ENCODE measurements around the gene COL4A3.
"Not testable (repeated sequence)": the region's sequence is repeated elsewhere in the genome, so short reads cannot be mapped to it uniquely, and the experiment has no call there.

COL4A3 gene

DNA sequence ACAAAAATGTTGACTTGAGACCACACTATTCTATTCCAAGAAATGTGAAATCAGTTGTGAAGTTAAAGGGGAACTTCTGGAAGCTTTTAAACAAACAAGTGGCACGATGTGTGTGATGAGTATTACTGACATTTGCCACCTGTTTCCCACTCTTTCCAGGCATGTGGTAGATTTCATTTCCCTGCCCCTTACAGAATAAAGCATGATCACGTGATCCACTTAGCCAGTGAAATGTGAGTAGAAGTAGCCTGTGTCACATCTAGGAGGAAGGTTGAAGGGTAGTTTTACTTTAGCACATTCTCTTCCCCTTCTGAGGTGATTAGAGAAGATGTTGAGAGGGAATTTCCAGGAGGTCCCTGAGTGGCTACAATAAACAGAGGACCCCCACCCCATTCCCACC is 4.3 kb upstream of the COL4A3 start:
- DNase-seq, result no peak

DNA sequence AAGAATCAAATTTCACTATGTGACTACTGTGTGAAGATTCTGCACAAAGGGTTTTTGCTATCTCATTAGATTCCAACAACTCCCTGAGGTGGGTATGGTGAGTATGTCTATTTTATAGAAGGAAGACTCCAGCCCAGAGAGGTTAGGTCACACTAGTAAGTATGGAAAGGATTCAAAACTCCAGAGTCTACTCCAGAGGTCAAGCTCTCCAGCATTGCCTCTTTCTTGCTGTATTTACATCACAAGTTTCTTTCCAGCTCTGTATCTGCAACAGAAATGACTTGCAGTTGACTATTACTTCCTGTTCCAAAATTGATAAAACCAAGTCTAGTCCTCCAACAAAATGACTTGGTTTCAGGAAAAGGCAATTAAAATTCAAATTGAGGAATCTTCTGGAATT is 2.5 kb upstream of the COL4A3 start:
- DNase-seq, result no peak

DNA sequence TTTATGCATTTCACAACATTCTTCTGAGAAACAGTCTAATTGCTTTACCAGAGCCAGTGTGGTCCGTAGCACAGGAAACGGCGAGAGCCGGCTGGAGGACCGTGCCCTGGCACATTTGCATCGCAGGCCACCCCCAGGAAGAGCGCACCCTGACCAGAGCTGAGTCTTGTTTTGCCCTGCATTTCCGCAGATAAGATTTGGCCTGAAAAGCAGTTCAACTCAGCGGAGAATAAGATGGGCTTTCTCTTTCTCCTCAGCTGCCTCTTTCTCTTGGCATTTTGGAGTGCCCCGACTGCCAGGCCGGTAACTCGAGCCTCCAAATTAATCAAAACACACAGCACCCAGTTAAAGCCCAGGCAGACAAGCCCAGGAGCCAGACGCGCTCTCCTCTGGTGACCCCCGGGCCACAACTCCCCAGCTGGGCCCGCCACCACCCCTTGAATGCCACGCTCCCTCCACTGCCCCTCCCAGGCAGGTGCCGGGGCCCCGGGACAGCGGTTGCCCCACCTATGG is 883 bp upstream of the COL4A3 start:
- DNase-seq, result no peak

DNA sequence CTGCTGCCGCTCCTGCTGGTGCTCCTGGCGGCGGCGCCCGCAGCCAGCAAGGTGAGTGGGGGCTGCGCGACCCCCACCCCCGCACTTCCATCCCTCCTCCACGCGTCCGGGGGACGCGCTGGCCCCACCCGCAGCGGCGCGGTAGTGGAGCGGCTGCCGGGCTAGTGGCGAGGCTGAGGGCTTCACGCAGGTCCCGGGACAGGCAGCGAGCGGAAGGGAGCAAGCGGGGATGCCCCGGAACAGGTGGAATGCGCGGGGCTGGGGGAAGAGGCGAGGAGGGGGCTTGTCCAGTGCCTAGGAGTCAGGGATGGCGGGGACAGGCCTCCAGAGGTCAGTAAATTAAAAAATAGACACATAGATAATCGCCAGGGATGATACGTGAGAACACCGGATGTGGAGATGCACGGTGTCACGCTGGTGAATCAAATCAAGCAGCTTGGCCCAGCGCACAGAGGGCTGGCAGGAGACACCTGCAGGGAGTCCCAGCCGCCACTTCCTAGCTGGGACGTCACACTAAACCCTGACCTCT is 403 bp downstream of the COL4A3 start:
- no peak for DNase-seq

DNA sequence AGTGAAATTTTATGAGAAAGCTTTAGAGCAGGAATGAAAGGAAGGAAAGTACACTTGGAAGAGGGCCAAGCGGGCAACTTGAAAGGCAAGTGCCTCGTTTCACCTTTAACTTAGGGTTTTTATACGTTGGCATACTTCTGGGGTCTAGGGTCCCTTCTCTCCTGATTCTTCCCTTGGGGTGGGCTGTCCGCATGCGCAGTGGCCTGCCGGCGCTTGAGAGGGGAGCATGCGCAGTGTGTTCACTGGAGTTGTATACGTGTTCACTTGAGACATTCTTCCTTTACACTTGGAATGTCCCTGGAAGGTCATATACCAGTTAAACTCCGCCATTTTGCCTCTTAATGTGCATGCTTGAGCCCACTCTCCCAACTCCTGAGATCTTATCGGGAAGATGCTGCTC is 7.4 kb downstream of the COL4A3 start:
- DNase-seq, result not testable (repeated sequence)

DNA sequence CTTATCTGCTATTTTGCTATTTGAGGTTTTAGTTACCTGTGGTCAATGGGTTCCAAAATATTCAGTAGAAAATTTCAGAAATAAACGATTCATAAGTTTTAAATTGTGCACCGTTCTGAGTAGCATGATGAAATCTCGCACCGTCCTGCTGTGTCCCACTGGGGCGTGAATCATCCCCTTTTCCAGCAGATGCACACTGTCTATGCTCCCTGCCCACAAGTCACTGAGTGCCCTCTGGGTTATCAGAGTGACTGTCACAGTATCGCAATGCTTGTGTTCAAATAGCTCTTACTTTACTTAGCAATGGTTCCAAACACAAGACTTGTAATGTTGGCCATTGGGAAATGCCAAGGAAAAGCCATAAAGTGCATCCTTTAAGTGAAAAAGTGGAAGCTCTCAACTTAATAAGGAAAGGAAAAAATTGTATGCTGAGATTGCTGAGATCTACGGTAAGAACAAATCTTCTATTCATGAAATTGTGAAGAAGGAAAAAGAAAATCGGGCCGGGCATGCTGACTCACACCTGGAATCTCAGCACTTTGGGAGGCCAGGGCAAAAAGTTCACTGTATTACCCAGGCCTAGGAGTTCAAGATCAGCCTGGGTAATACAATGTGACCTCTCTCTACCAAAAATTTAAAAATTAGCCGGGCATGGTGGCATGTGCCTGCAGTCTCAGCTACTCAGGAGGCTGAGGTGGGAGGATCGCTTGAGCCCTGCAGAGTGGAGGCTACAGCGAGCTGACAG is 13.3 kb downstream of the COL4A3 start:
- DNase-seq, result no peak

DNA sequence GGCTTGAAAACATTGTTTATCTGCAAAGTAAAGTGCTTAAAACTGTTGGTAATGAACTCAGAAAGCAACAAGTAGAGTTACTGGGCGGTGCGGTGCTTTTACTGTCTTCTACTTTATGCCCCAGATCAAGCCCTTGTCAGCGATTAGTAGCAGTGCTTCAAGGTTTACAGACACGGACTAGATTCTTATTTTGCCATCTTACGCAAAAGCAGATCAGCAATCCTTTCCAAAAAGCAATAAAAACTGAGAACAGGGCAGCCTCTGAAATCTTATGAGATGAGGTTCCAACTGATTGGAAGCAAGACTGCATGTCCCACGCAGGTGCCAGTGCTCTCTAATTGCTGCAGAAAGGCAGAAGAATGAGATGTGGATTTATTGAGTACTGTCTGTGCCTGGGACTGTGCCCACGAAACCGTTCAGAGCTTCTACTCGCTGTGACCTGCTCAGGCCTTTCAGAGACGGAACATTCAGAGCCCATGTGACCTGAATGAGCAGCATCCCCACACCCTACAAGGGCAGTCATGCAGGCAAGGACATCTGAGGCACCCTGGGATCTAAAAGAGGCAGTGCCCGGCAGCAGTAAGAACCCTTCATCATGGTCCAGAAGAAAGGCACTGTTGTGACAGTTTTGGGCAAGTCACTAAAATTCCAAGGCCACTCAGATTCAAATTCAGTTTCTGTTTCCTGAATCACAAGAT is 15.7 kb downstream of the COL4A3 start:
- DNase-seq, result no peak

DNA sequence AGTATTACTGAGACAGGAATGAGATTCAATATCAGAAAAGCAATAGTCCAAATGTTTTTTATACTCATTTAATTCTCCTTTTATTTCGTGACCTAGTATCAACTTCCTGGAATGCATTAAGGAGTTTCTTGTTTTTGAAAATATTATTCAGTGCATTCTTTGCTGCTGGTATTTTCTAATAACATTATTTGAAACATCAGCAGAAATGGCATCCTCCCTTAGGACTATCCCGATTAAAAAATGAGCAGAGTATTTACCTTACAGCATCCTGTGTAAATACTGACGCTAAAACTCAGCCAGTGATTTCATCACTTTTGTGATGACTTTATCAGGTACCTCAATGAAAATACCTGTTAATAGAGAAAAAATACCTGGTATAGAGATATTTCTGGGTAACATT is 16.3 kb downstream of the COL4A3 start:
- no peak for DNase-seq

DNA sequence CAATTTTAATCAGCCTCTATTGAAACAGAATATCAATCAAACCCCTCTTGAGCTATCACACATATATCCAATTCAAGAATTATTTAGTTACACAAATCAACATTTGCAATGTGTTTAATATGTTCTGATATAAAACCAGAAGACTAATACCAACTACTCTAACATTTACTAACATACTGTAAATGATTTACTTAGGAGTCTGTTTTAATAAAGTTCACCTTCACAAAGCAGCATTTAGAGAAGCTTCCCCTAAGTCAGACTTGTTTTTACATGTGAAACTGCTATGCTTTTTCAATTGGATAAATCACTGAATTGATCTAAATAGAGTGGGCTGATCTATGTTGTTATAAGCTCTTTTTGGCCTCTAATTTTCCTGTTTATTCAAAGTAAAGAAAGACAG is 18.3 kb downstream of the COL4A3 start:
- DNase-seq, result no peak

DNA sequence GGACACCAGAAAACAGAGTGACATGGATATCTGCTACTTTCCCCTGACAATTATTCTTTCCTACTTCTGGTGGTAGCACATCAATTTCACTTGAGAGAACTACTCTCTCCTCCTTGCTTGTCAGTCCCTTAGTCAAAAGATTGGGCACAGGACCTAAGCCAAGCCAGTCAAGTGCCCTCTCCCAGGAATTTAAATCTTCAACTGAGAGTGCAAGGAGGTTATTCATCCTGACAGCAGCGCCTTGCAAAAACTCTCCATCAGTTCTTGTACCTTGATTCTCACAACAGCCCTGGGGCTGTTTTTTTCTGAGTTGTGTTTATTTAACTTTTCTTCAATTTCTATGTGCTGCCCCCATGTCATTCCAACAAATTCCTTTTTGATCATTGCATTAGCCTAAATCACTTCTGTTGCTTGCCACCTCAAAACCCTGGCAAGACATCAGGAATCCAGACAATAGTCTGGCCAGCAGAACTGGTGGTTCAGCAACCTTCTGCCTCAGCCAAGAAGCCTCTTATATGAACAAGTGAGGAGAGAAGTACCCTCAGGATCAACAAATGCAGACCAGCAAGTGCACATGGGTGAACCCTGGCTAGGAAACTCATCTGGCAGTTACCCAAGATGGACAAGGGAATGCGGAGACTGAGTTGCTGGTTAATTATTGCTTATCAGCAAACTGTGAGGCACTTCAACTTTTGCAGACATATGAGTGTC is 19.4 kb downstream of the COL4A3 start:
- DNase-seq, result no peak

DNA sequence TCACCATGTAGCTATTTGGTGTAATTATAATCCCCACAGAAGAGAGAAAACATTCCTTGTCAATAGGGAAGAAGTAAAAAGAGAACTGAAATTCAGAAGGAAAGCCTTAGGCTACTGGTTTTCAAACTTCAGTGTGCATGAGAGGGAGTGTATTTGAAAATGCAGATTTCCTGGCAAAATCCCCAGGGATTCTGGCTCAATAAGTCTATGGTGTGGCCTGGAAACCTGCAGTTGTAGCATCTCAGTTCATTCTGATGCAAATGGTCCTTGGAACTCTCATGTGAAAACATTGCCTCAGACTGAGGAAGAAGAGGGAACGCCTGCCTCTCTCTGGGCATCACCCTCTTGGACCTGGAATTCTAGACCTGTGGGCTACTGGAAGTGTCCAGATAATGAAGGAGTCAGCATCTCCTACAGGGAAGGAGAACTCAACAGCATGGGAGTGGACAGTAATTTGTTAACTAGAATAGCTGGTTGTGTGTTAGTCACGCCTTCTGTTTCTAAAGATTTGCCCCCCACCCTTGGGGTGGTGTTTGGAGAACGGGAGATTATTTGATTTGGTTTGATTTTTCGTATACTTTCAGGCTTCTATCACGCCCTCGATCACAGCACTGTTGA is 21.3 kb downstream of the COL4A3 start:
- DNase-seq, result no peak

DNA sequence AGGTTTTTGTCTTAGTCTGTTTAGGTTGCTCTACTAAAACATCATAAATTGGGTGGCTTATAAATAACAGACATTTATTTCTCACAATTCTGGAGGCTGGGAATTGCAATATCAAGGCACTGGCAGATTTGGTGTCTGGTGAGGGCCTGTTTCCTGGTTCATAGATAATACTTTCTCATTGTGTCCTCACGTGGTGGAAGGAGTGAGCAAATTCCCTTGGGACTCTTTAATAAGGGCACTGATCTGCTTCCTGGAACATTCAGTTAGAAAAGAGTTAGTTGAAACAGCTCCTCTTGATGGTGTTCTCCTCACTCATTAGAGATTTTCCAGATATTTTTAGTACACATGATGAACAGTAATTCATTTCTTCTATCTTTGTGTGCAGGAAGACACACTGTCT is 22.3 kb downstream of the COL4A3 start:
- DNase-seq, result no peak

DNA sequence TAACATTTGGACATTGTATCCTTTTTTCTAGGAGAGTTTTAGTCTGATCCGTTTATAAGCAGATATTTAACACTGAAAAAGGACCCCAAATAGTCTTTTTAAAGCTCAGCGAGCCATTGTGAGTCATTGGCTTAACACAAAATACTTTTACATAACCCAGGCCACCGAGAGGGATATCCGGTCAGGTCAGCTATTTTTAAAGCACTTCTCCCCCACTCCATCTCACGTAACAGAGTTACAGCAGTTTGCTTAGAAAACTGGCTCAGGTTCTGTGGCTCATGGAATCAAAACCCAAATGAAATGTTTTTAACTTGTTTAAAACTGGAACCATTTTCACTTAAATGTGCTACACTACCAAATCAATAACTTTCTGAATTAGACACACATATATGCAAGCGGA is 23.9 kb downstream of the COL4A3 start:
- no peak for DNase-seq

DNA sequence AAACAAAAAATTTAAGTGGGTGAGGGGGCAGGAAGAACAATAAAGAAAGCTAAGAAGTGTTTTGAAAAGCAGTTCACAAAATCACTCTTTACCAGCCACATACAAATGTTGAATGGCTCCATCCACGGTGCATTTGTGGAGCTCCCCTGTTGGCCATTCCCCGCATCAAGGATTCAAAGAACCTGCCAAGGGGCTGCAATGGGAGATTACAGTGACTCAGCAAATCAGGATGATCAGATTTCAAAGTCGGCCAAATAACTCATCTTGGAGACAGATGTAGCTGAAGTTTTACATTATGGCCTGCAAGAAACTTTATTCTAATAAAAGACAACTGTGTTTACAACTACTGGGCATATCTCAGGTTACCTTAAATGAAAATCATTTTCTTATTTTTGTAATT is 26.9 kb downstream of the COL4A3 start:
- DNase-seq, result no peak

DNA sequence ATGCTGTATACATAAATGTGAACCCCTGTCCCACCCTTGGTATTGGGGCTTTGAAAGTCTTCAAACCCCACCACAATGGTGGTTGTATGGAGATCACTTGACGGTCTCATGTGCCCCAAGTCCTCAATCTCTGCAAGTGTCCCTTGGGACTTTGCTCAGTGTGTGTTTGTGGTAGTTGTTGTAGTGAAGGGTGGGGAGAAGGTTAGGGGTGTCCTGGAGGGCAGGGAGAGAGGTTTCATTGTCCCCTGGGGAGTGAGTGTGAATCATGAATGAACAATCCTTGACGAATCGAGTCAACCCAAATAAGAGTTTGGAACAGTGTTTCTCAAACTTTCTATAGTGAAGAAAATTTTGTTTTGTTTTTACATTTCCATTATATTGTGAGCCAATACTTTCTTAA is 28.1 kb downstream of the COL4A3 start:
- DNase-seq, result no peak

DNA sequence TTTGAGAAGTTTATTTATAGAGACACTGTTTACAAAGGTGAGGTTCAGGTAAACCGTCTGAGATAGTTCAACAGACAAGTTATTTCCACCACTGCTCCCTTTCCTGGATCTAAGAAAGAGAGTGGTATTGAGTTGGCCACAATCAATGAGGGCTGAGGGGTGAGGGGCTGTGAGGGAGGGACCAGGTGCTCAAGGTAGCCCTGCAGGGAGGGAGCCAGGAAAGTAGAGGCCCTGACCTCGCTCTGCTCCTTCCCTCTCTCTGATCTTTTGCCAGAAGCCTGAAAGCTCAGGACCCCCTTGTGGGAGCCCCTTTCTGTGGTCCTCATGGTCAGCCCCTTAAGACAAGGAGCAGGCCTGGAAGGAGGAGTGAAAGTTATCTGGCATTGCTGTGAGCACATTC is 29.8 kb downstream of the COL4A3 start:
- DNase-seq, result no peak

DNA sequence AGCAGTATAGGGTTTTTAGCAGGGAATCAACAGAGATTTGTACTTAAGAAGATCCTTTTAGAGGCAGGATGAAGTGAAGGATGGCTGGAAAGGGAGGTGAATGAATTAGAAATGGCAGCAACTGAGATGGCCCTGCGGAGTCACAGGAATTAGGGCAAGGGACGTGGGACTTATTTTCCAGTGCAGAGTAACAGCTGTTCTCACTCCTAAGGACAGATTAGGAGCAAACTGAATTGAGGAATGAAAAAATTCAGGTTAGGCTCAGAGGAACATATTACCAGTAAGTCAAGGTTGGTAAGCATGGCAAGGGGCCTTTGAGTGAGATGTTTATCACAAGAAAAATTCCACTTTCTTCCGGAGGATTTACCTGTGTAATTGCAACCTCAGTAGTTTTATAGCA is 34.4 kb downstream of the COL4A3 start:
- no peak for DNase-seq

DNA sequence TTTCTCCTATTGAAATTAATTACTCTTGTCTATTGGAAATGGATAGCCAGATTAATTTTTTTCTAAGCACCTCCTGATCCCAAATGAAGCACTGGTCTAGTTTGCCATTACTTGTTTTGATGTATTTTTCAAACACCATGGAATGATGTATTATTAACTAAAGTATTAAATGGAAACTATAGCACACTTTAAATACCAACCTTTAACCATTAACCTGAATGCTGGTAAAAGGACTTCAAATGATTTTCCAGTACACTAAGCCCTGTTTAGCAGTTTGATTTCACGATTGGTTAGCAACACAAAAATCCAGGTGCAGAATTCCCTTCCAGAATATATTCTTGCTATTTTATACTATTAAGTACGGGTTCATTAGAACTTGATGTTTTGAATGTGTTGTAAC is 37.3 kb downstream of the COL4A3 start:
- DNase-seq, result no peak

DNA sequence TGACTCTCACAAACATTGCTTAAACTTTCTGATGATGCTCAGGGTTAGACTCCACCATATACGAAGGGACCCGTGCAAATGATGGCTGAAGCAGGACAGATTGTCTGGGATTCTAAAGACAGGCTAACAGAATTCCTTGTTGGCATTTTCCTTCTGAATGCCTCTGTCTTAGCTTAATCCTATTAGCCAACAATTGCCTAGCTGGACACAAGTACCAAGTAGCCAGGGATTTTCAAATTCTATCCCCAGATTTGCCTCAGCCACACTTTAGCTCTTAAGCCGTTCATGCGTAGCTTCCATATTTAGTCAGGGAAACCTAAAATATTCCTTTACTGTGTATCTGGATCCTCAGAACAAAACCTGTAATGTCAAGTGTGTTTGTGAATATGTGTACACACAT is 40.0 kb downstream of the COL4A3 start:
- DNase-seq, result no peak

DNA sequence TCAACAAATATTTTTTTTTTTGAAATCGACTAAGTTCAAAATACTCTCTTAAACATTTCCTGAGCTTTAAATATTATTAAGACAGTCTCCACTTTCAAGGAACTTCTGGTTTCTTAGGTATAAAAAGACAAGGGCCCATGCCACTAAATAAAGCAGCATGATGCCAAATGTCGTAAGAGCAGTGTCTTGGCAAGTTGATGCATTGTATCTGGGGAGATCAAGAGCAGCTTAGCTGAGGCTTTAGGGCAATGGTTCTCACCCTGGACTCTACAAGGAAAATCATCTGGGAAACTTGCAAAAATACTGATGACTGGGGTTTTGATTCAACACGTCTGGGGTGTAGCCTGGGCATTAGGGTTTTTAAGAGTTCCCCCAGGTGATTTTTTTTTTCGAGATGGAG is 41.3 kb downstream of the COL4A3 start:
- no peak for DNase-seq

DNA sequence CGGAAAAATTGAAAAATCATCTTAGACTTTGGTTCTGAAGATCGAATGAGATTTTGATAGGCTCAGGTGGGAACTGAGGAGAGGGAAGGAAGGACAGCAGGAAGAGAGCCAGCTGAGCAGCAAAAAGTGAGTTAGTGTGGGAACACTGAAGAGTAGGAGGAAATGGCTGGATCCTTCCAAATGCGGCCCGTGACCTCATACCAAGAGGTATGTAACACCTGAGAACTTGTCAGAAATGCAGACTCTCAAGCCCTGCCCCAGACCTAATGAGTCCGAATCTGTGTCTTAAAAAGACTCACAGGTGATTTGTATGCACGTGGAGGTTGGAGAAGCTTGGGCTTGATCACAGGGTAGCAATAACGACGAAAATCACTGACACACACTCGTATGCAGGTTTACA is 42.0 kb downstream of the COL4A3 start:
- no peak for DNase-seq

DNA sequence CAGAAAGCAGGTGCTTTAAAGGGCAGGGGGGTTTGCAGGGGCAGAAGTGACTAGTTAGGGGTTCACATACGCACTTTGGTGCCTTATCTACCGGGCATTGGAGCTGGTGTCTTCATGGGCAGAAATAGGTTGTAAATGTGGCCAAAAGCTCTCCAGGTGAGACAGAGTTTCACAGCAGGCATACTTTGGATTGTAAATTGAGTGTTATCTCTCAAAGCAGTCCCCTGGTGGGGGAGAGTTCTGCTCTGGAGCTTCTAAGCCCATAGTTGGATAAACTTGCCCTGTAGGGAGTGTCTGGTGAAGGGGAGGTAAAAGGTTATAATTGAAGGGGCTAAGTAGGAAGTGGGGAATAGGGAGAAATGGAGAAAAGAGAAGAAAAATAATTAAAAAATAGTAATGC is 43.1 kb downstream of the COL4A3 start:
- no peak for DNase-seq

DNA sequence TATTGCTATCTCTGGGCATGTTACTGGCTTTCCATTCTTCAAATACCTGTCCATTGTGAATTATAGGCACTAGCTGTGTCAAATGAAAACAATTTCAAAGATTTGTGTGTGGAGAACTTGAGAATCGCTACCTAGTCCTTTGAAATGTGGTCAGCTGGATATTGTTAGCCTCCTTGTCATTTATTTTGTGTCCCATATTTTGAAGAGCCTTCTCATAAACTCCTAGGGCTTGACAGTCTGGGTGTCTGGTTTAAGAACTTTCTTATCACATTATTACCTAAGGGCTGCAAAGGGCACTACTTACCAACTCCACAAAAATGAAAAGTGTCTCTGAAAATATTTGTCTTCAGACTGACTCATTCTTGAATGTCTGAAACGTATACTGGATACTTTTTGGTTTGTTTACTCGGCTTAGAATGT is 50.2 kb downstream of the COL4A3 start:
- DNase-seq, result no peak

Data from Kasumi-1 (cell line).